Neural progenitor cell (in vitro differentiated cells): ENCODE measurements around the gene TRIM31. TPM values are rescaled to one million over a fixed set of nuclear protein-coding genes. Genes with fewer than 3 reads are reported as not detected.
A peak's percentile ranks its signal among the peaks of the same experiment; 100 is the strongest.

Source experiments
- DNase-seq: peaks from one replicate; pipeline ENCODE4 v3.0.0-alpha.2; 2016; ENCODE audit warnings: low spot score
- H2AFZ ChIP-seq: fragments of 200-600 bp; sonication (generic); replicated peaks from 2 replicates; pipeline ENCODE4 v1.6.1; 2016; ENCODE audit warnings: antibody characterized with exemption
- H3F3A ChIP-seq: fragments of 200-600 bp; sonication (generic); 2 replicates; pipeline ENCODE4 v1.6.1; 2016; ENCODE audit warnings: antibody characterized with exemption, low read depth
- H3K27ac ChIP-seq: fragments of 200-600 bp; sonication (generic); 2 replicates; pipeline ENCODE4 v1.5.1; 2016; ENCODE audit warnings: mild to moderate bottlenecking
- H3K27me3 ChIP-seq: fragments of 200-600 bp; sonication (generic); 2 replicates; pipeline ENCODE4 v1.6.1; 2016; ENCODE audit warnings: mild to moderate bottlenecking, moderate library complexity
- H3K36me3 ChIP-seq: fragments of 200-600 bp; sonication (generic); 2 replicates; pipeline ENCODE4 v1.5.1; 2016
- H3K4me1 ChIP-seq: fragments of 200-600 bp; sonication (generic); 2 replicates; pipeline ENCODE4 v1.6.1; 2016; ENCODE audit warnings: mixed run types
- H3K4me2 ChIP-seq: fragments of 200-600 bp; sonication (generic); 2 replicates; pipeline ENCODE4 v1.6.1; 2016
- H3K4me3 ChIP-seq: fragments of 200-600 bp; sonication (generic); 2 replicates; pipeline ENCODE4 v1.5.1; 2016
- H3K79me2 ChIP-seq: fragments of 200-600 bp; sonication (generic); 2 replicates; pipeline ENCODE4 v1.6.1; 2016; ENCODE audit warnings: low read depth
- H3K9ac ChIP-seq: fragments of 200-600 bp; sonication (generic); 2 replicates; pipeline ENCODE4 v1.6.1; 2016
- H3K9me3 ChIP-seq: fragments of 200-600 bp; sonication (generic); 2 replicates; pipeline ENCODE4 v1.5.1; 2016; ENCODE audit warnings: low read depth
- H4K20me1 ChIP-seq: fragments of 200-600 bp; sonication (generic); 2 replicates; pipeline ENCODE4 v1.6.1; 2016; ENCODE audit warnings: low read depth
- H3K27ac Mint-ChIP-seq: 3 replicates; pipeline ENCODE4 v1.8.0; 2021; ENCODE audit warnings: mixed read lengths
- H3K27me3 Mint-ChIP-seq: 2 replicates; pipeline ENCODE4 v1.8.0; 2022; ENCODE audit warnings: low read depth, mild to moderate bottlenecking, inconsistent platforms, moderate library complexity, mixed read lengths; ENCODE audit not compliant: insufficient read depth
- H3K36me3 Mint-ChIP-seq: 3 replicates; pipeline ENCODE4 v1.8.0; 2021; ENCODE audit warnings: mixed read lengths
- H3K4me1 Mint-ChIP-seq: 3 replicates; pipeline ENCODE4 v1.8.0; 2021; ENCODE audit warnings: mixed read lengths
- H3K4me3 Mint-ChIP-seq: 3 replicates; pipeline ENCODE4 v1.8.0; 2021; ENCODE audit warnings: mild to moderate bottlenecking, moderate library complexity, mixed read lengths
- H3K9me3 Mint-ChIP-seq: 3 replicates; pipeline ENCODE4 v1.8.0; 2020; ENCODE audit warnings: mixed read lengths
- CTCF ChIP-seq: fragments of 200-600 bp; sonication (generic); IDR thresholded peaks from 2 replicates; pipeline ENCODE4 v1.5.1; 2017; ENCODE audit warnings: antibody characterized with exemption, mild to moderate bottlenecking
- EZH2 ChIP-seq: fragments of 200-600 bp; sonication (generic); IDR thresholded peaks from 2 replicates; pipeline ENCODE4 v1.6.1; 2017; ENCODE audit warnings: antibody characterized with exemption, mild to moderate bottlenecking, moderate library complexity
- EZH2phosphoT487 ChIP-seq: fragments of 200-600 bp; sonication (generic); IDR thresholded peaks from 2 replicates; pipeline ENCODE4 v1.6.1; 2017; ENCODE audit warnings: antibody characterized with exemption
- total RNA-seq: library from RNA; depleted of rRNA; stranded (reverse); fragments of >200 nt; gene quantifications from 2 replicates; pipeline ENCODE4 v1.2.3, GENCODE V29; 2015; ENCODE audit warnings: low replicate concordance

The TRIM31 gene
- total RNA-seq, 1 donor from 2014 or later = not detected

GRCh38 chr6:30129265-30130178 lies 16.6 kb upstream of the TRIM31 start:
- no peak overlapping the region for H3K27ac ChIP-seq
- peaks cover 63% of the 10 kb centered on the region for H3K27me3 Mint-ChIP-seq
- no peak overlapping the region for H3K4me3 ChIP-seq
- no peak overlapping the region for H3K27ac Mint-ChIP-seq
- peaks cover 9% of the 10 kb centered on the region for H3K4me1 Mint-ChIP-seq
- DNase-seq = no peak
- no peaks in the 10 kb centered on the region for H3K36me3 ChIP-seq
- H3K4me1 ChIP-seq = no peaks in the 10 kb centered on the region
- H3K4me3 Mint-ChIP-seq = no peak overlapping the region
- no peak overlapping the region for H3K9ac ChIP-seq
- peaks cover 100% of the 10 kb centered on the region for H3K27me3 ChIP-seq
- H3F3A ChIP-seq = peaks cover 5% of the 10 kb centered on the region
- H2AFZ ChIP-seq = no peak overlapping the region
- H3K9me3 Mint-ChIP-seq = no peaks in the 10 kb centered on the region
- no peaks in the 10 kb centered on the region for H3K9me3 ChIP-seq
- H3K79me2 ChIP-seq = no peaks in the 10 kb centered on the region
- no peaks in the 10 kb centered on the region for H4K20me1 ChIP-seq
- no peaks in the 10 kb centered on the region for H3K36me3 Mint-ChIP-seq
- no peak for TF ChIP-seq EZH2
- TF ChIP-seq CTCF = no peak
- no peak for TF ChIP-seq EZH2phosphoT487
- no peak overlapping the region for H3K4me2 ChIP-seq

- Histone ChIP-seq H3F3A (peaks cover 5% of the 10 kb centered on the region), H3K4me1 (no peaks in the 10 kb centered on the region), H2AFZ (peak overlapping the region; percentile 78), H3K4me3 (peak overlapping the region; percentile 44), H3K9ac (no peak overlapping the region), H4K20me1 (no peaks in the 10 kb centered on the region), H3K79me2 (no peaks in the 10 kb centered on the region), H3K27me3 (peaks cover 100% of the 10 kb centered on the region), H3K36me3 (no peaks in the 10 kb centered on the region), H3K4me2 (peak overlapping the region; percentile 76), H3K27ac (no peak overlapping the region), H3K9me3 (no peaks in the 10 kb centered on the region)
- H3K4me1 Mint-ChIP-seq = peaks cover 9% of the 10 kb centered on the region
- no peak overlapping the region for H3K27ac Mint-ChIP-seq
- no peaks in the 10 kb centered on the region for H3K36me3 Mint-ChIP-seq
- H3K4me3 Mint-ChIP-seq = peak overlapping the region; percentile 63
- TF ChIP-seq EZH2phosphoT487 = peak; percentile 78
- peak; percentile 75 for TF ChIP-seq EZH2
- TF ChIP-seq CTCF = no peak
- H3K9me3 Mint-ChIP-seq = no peaks in the 10 kb centered on the region
- DNase-seq = peak; percentile 69
- peaks cover 66% of the 10 kb centered on the region for H3K27me3 Mint-ChIP-seq
These were observed 14.6 kb upstream of the TRIM31 start for GRCh38 chr6:30127238-30128093.

- no peaks in the 10 kb centered on the region for H3K9me3 Mint-ChIP-seq
- H3K4me2 ChIP-seq = no peak overlapping the region
These were observed 9.6 kb upstream of the TRIM31 start for GRCh38 chr6:30122515-30122914.

More at GRCh38 chr6:30122515-30122914, 9.6 kb upstream of the TRIM31 start:
- Histone ChIP-seq H3K9me3 (no peaks in the 10 kb centered on the region), H3K27me3 (peaks cover 64% of the 10 kb centered on the region), H3K4me1 (no peaks in the 10 kb centered on the region), H3F3A (no peaks in the 10 kb centered on the region), H3K79me2 (no peaks in the 10 kb centered on the region), H3K27ac (no peak overlapping the region), H3K9ac (no peak overlapping the region), H3K36me3 (no peaks in the 10 kb centered on the region), H3K4me3 (no peak overlapping the region), H2AFZ (no peak overlapping the region), H4K20me1 (no peaks in the 10 kb centered on the region)
- H3K36me3 Mint-ChIP-seq = no peaks in the 10 kb centered on the region
- peaks cover 4% of the 10 kb centered on the region for H3K4me1 Mint-ChIP-seq
- H3K27ac Mint-ChIP-seq = no peak overlapping the region
- no peak for DNase-seq
- peaks cover 31% of the 10 kb centered on the region for H3K27me3 Mint-ChIP-seq
- no peak overlapping the region for H3K4me3 Mint-ChIP-seq
- TF ChIP-seq EZH2phosphoT487 = no peak
- TF ChIP-seq EZH2 = no peak
- TF ChIP-seq CTCF = no peak
